ENCODE results near the gene PSD4. TPM values are rescaled to one million over a fixed set of nuclear protein-coding genes. Genes with fewer than 3 reads are reported as not detected.

The PSD4 gene
- total and polyA plus RNA-seq, 10 of the 15 experiments (the other 5 are each of a cell fraction or from before 2014, with no cell fraction given), result 0.68 to 114 (median 35.1) TPM

DNA sequence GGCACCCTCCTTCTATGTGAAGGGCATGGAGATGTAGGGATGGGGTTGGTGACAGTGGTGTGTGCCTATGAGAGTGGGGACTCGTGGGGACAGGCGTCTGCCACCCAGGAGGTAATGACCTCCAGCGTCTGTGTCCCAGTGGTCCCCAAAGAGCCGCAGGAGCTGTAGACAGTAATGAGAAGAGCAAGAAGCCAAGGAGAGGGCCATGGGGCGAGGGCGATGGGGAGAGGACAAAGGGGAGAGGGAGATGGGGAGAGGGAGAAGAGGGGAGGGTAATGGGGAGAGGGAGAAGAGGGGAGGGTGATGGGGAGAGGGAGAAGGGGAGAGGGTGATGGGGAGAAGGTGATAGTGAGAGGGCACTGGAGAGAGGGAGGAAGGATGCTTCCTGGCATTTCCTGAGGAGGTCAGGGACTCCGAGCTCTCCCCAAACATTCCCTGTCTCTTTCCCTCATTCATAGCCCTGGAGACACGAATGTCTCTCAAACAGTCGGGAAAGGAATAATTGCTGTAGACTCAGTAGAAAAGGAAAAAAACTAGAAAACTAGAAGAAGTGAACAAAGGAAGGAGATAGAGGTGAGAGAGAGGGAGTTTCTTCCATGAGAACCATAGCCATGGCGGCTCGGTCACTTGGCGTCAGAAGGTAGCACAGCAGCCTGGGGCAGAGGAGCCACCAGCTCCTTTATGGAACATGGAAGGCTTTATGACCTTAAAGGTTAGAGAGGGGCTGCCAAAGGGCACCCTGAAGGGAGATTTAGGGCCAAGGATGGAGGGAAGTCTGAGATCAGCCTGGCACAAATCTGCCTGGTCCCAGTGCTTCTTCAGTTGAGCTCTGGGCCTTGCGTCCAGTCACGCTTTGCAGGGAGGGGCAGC lies 39.5 kb downstream of the PSD4 start (continued):
- TF ChIP-seq ZNF592 (IDR thresholded peaks at IDR 0.05) (no peak), CHD1 (IDR thresholded peaks at IDR 0.05; ENCODE audit: low read depth, low read length) (no peak), CHD2 (IDR thresholded peaks at IDR 0.05; ENCODE audit: borderline replicate concordance, low read depth, low read length) (no peak), FOXK2 (IDR thresholded peaks at IDR 0.05) (no peak), SPI1 (IDR thresholded peaks at IDR 0.05; ENCODE audit: borderline replicate concordance, insufficient read depth, low read depth, low read length) (no peak), RBBP5 (conservative IDR thresholded peaks at IDR 0.05) (no peak)
- TF ChIP-seq, protein P1, sequence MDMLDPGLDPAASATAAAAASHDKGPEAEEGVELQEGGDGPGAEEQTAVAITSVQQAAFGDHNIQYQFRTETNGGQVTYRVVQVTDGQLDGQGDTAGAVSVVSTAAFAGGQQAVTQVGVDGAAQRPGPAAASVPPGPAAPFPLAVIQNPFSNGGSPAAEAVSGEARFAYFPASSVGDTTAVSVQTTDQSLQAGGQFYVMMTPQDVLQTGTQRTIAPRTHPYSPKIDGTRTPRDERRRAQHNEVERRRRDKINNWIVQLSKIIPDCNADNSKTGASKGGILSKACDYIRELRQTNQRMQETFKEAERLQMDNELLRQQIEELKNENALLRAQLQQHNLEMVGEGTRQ (IDR thresholded peaks at IDR 0.05; ENCODE audit: borderline replicate concordance, low read depth, low read length), result no peak
- TF ChIP-seq, protein P2, sequence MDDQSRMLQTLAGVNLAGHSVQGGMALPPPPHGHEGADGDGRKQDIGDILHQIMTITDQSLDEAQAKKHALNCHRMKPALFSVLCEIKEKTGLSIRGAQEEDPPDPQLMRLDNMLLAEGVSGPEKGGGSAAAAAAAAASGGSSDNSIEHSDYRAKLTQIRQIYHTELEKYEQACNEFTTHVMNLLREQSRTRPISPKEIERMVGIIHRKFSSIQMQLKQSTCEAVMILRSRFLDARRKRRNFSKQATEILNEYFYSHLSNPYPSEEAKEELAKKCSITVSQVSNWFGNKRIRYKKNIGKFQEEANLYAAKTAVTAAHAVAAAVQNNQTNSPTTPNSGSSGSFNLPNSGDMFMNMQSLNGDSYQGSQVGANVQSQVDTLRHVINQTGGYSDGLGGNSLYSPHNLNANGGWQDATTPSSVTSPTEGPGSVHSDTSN (IDR thresholded peaks at IDR 0.05; ENCODE audit: insufficient replicate concordance, low read depth, low read length), result no peak
- TF ChIP-seq, protein P3, sequence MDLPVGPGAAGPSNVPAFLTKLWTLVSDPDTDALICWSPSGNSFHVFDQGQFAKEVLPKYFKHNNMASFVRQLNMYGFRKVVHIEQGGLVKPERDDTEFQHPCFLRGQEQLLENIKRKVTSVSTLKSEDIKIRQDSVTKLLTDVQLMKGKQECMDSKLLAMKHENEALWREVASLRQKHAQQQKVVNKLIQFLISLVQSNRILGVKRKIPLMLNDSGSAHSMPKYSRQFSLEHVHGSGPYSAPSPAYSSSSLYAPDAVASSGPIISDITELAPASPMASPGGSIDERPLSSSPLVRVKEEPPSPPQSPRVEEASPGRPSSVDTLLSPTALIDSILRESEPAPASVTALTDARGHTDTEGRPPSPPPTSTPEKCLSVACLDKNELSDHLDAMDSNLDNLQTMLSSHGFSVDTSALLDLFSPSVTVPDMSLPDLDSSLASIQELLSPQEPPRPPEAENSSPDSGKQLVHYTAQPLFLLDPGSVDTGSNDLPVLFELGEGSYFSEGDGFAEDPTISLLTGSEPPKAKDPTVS (IDR thresholded peaks at IDR 0.05; ENCODE audit: low read depth, low read length), result no peak

Data from GM12878 (cell line).